B cell (primary cell): ENCODE results near the gene ARHGAP22. TPM values are rescaled to one million over a fixed set of nuclear protein-coding genes. Genes with fewer than 3 reads are reported as not detected.

Experiments
- ATAC-seq: fragments of 200-7000 bp; cut with Tn5 transposase; one replicate; pipeline ENCODE4 v1.10.0; 2021; ENCODE audit warnings: low read depth, mild to moderate bottlenecking, moderate number of reproducible peaks, moderate library complexity
- CTCF ChIA-PET: fragments of 350-600 bp; sonication (Branson Sonifier 250); formaldehyde crosslinking; loops from one replicate; lab custom pipeline; 2021; ENCODE audit warnings: antibody characterized with exemption, inconsistent platforms; lab: Charles Lee
- POLR2A ChIA-PET: fragments of 350-600 bp; sonication (Branson Sonifier 250); formaldehyde crosslinking; loops from one replicate; lab custom pipeline; 2021; ENCODE audit warnings: antibody characterized with exemption; lab: Charles Lee
- DNase-seq: peaks from one replicate; pipeline ENCODE4 v3.0.0; 2013
- H2AFZ ChIP-seq: 2 replicates; pipeline ENCODE4 v1.6.1; 2012; ENCODE audit warnings: mild to moderate bottlenecking, low read depth, low read length; ENCODE audit not compliant: insufficient read depth, poor library complexity, severe bottlenecking
- H3K27ac ChIP-seq, 2 donors: 1 replicate in 1 of 2; 2 replicates in 1 of 2; pipeline ENCODE4 v1.5.1; 2012 to 2013; ENCODE audit warnings: low read length in 2 of 2, mild to moderate bottlenecking in 2 of 2, moderate library complexity in 1 of 2
- H3K27me3 ChIP-seq, 4 experiments: fragments of 200-600 bp in 1 of 4; sonication (generic) in 1 of 4; replicated peaks in 1 of 4; 1 replicate in 2 of 4; 2 replicates in 2 of 4; pipeline versions ENCODE4 v1.6.1 to v1.7.0; 2013 to 2016; ENCODE audit warnings: low read length in 3 of 4, mild to moderate bottlenecking in 2 of 4, mixed read lengths in 1 of 4, moderate library complexity in 1 of 4; ENCODE audit not compliant: insufficient read depth in 4 of 4, control insufficient read depth in 3 of 4; ENCODE audit errors: control extremely low read depth in 1 of 4
- H3K36me3 ChIP-seq, 2 experiments: replicated peaks in 1 of 2; 1 replicate in 1 of 2; 2 replicates in 1 of 2; pipeline versions ENCODE4 v1.6.1 to v1.7.1; 2013; ENCODE audit warnings: low read length in 1 of 2; ENCODE audit not compliant: insufficient read depth in 2 of 2, control insufficient read depth in 1 of 2; ENCODE audit errors: control extremely low read depth in 1 of 2, extremely low read depth in 1 of 2
- H3K4me1 ChIP-seq, 2 donors: fragments of 200-600 bp in 1 of 2; sonication (generic) in 1 of 2; 1 replicate in 1 of 2; 2 replicates in 1 of 2; pipeline versions ENCODE4 v1.5.1 to v1.6.1; 2013 to 2017; ENCODE audit warnings: low read length in 2 of 2; ENCODE audit not compliant: control insufficient read depth in 2 of 2, insufficient read depth in 2 of 2
- H3K4me2 ChIP-seq: replicated peaks from 2 replicates; pipeline ENCODE3; 2012; ENCODE audit warnings: mild to moderate bottlenecking, low read depth, low read length; ENCODE audit not compliant: poor library complexity, severe bottlenecking
- H3K4me3 ChIP-seq, 5 experiments: fragments of 200-600 bp in 1 of 5; sonication (generic) in 1 of 5; 1 replicate in 3 of 5; 2 replicates in 2 of 5; pipeline versions ENCODE4 v1.5.1 to v1.7.0; 2011 to 2016; ENCODE audit warnings: low read length in 4 of 5, mild to moderate bottlenecking in 4 of 5, low read depth in 2 of 5, control low read depth in 1 of 5, moderate library complexity in 1 of 5; ENCODE audit not compliant: insufficient read depth in 1 of 5; ENCODE audit errors: control extremely low read depth in 1 of 5, extremely low read depth in 1 of 5
- H3K79me2 ChIP-seq: fragments of 200-600 bp; sonication (generic); one replicate; pipeline ENCODE4 v1.6.0; 2016; ENCODE audit warnings: low read length; ENCODE audit not compliant: control insufficient read depth, insufficient read depth
- H3K9ac ChIP-seq: fragments of 200-600 bp; sonication (generic); 2 replicates; pipeline ENCODE4 v1.6.1; 2017; ENCODE audit warnings: mild to moderate bottlenecking, low read length, moderate library complexity
- H3K9me3 ChIP-seq, 3 donors: one replicate each; pipeline versions ENCODE4 v1.6.1 to v1.7.1; 2013; ENCODE audit warnings: low read length in 2 of 3; ENCODE audit not compliant: control insufficient read depth in 2 of 3, insufficient read depth in 1 of 3; ENCODE audit errors: control extremely low read depth in 1 of 3
- H4K20me1 ChIP-seq: 2 replicates; pipeline ENCODE4 v1.6.0; 2012; ENCODE audit warnings: mild to moderate bottlenecking, low read length; ENCODE audit not compliant: insufficient read depth, control insufficient read depth, poor library complexity, severe bottlenecking
- H3K27ac Mint-ChIP-seq: one replicate; pipeline ENCODE4 v1.8.0; 2021; ENCODE audit warnings: mixed read lengths
- H3K27me3 Mint-ChIP-seq: one replicate; pipeline ENCODE4 v1.8.0; 2021; ENCODE audit warnings: mixed read lengths
- H3K4me1 Mint-ChIP-seq: one replicate; pipeline ENCODE4 v1.8.0; 2021; ENCODE audit warnings: mixed read lengths
- H3K4me3 Mint-ChIP-seq: one replicate; pipeline ENCODE4 v1.8.0; 2021; ENCODE audit warnings: mixed read lengths
- H3K9me3 Mint-ChIP-seq: one replicate; pipeline ENCODE4 v1.8.0; 2022; ENCODE audit warnings: mixed read lengths; ENCODE audit not compliant: insufficient read depth
- CTCF ChIP-seq: fragments of 200-600 bp; IDR thresholded peaks from one replicate; pipeline ENCODE4 v1.8.0; 2022; ENCODE audit warnings: antibody characterized with exemption, mild to moderate bottlenecking
- EZH2 ChIP-seq: IDR thresholded peaks from 2 replicates; pipeline ENCODE4 v1.6.1; 2012; ENCODE audit warnings: borderline replicate concordance, low read depth, mild to moderate bottlenecking, moderate library complexity, low read length; ENCODE audit not compliant: insufficient read depth, poor library complexity, severe bottlenecking
- WGBS: methylation state at CpG from one replicate; pipeline ENCODE4 v1.1.5; 2013; ENCODE audit warnings: missing lambda C conversion rate; ENCODE audit not compliant: insufficient coverage; 5-methylcytosine and 5-hydroxymethylcytosine counted together
- intact Hi-C: fragments of 100-400 bp; cut with micrococcal nuclease; formaldehyde crosslinking; loops from one replicate; pipeline ENCODE4 v1.10.0; 2022
- polyA plus RNA-seq: library from polyadenylated mRNA; depleted of rRNA; stranded (reverse); fragments of >200 nt; gene quantifications from 2 replicates; pipeline ENCODE4 v1.2.3, GENCODE V29; 2012
- total RNA-seq, 2 donors: library from RNA; stranded (reverse); fragments of 120-200 nt in 1 of 2; gene quantifications; 1 replicate in 1 of 2; 2 replicates in 1 of 2; pipeline versions ENCODE4 v1.2.3 to v1.2.4, GENCODE V29; 2013 to 2022

The ARHGAP22 gene
- total and polyA plus RNA-seq, 2 donors (not counting 1 experiment from before 2014, with no cell fraction given) = 1.9 to 2.0 TPM

- Histone ChIP-seq H3K27ac (no peak overlapping the region), H3K4me1 (no peaks in the 10 kb centered on the region), H3K4me2 (no peak overlapping the region), H3K9ac (no peak overlapping the region), H2AFZ (no peak overlapping the region), H3K36me3 (no peaks in the 10 kb centered on the region), H4K20me1 (no peaks in the 10 kb centered on the region), H3K79me2 (no peaks in the 10 kb centered on the region), H3K4me3 (no peak overlapping the region), H3K9me3 (peaks cover 0 to 8% (median 0%) of the 10 kb centered on the region in 3 donors), H3K27me3 (peaks cover 0 to 5% (median 0%) of the 10 kb centered on the region in 4 experiments)
- no peak for ATAC-seq
- no peak overlapping the region for H3K4me3 Mint-ChIP-seq
- no peaks in the 10 kb centered on the region for H3K9me3 Mint-ChIP-seq
- POLR2A ChIA-PET = no interaction called here
- intact Hi-C loops = no loop called here
- no peak for TF ChIP-seq CTCF
- TF ChIP-seq EZH2 = no peak
- DNase-seq = no peak
- H3K27me3 Mint-ChIP-seq = peaks cover 40% of the 10 kb centered on the region
- no peak overlapping the region for H3K27ac Mint-ChIP-seq
- WGBS = 72% methylated on average over 26 of the region's 30 CpGs
- CTCF ChIA-PET = no interaction called here
- H3K4me1 Mint-ChIP-seq = no peaks in the 10 kb centered on the region
Measured at GRCh38 chr10:48478980-48479811, 125.7 kb downstream of the ARHGAP22 start.

- Mint-ChIP-seq H3K27me3 (peaks cover 34% of the 10 kb centered on the region), H3K4me3 (no peak overlapping the region), H3K27ac (no peak overlapping the region), H3K9me3 (no peaks in the 10 kb centered on the region), H3K4me1 (no peaks in the 10 kb centered on the region)
- WGBS = 88% methylated on average over 5 of the region's 5 CpGs
- TF ChIP-seq CTCF = no peak
- TF ChIP-seq EZH2 = no peak
- POLR2A ChIA-PET = no interaction called here
- H3K4me1 ChIP-seq = no peaks in the 10 kb centered on the region
- H3K27me3 ChIP-seq = peaks cover 0 to 5% (median 0%) of the 10 kb centered on the region in 4 experiments
- H3K9ac ChIP-seq = no peak overlapping the region
- no peak for ATAC-seq
- H3K27ac ChIP-seq = no peak overlapping the region
- H3K4me2 ChIP-seq = no peak overlapping the region
- CTCF ChIA-PET = no interaction called here
- no peak overlapping the region for H3K4me3 ChIP-seq
- DNase-seq = no peak
- no peak overlapping the region for H2AFZ ChIP-seq
- intact Hi-C loops = no loop called here
- peaks cover 0 to 8% (median 0%) of the 10 kb centered on the region in 3 donors for H3K9me3 ChIP-seq
- no peaks in the 10 kb centered on the region for H3K79me2 ChIP-seq
- H4K20me1 ChIP-seq = no peaks in the 10 kb centered on the region
- no peaks in the 10 kb centered on the region for H3K36me3 ChIP-seq
Measured at GRCh38 chr10:48478469-48478868, 126.4 kb downstream of the ARHGAP22 start.
